Activated CD8-positive, alpha-beta T cell treated with anti-CD3 and anti-CD28 coated beads, Interleukin-2, amount 10 ng/mL, durations not matched to agents 7 days and 5 days (primary cell): Measurements from ENCODE around the gene PRR23C. TPM values are rescaled to one million over a fixed set of nuclear protein-coding genes. Genes with fewer than 3 reads are reported as not detected.
"Not testable (repeated sequence)": the region's sequence is repeated elsewhere in the genome, so short reads cannot be mapped to it uniquely, and the experiment has no call there.

Experiments
- ATAC-seq: fragments of 150-1000 bp; cut with Tn5 transposase; one replicate; pipeline ENCODE4 v1.10.0; 2021; ENCODE audit warnings: moderate library complexity
- CTCF ChIA-PET: fragments of 350-600 bp; sonication (Branson Sonifier 250); formaldehyde crosslinking; loops from one replicate; lab custom pipeline; 2021; ENCODE audit warnings: antibody characterized with exemption; lab: Charles Lee
- POLR2A ChIA-PET: fragments of 350-600 bp; sonication (Branson Sonifier 250); formaldehyde crosslinking; loops from one replicate; lab custom pipeline; 2021; ENCODE audit warnings: antibody characterized with exemption; lab: Charles Lee
- DNase-seq: peaks from one replicate; pipeline ENCODE4 v3.0.0-alpha.2; 2020
- H3K27ac Mint-ChIP-seq: one replicate; pipeline ENCODE4 v1.8.0; 2021; ENCODE audit warnings: mild to moderate bottlenecking, mixed read lengths
- H3K27me3 Mint-ChIP-seq: one replicate; pipeline ENCODE4 v1.8.0; 2021; ENCODE audit warnings: low read depth, mixed read lengths
- H3K36me3 Mint-ChIP-seq: one replicate; pipeline ENCODE4 v1.8.0; 2021; ENCODE audit warnings: low read depth, mixed read lengths
- H3K4me1 Mint-ChIP-seq: one replicate; pipeline ENCODE4 v1.8.0; 2021; ENCODE audit warnings: low read depth, mixed read lengths
- H3K4me3 Mint-ChIP-seq: one replicate; pipeline ENCODE4 v1.8.0; 2021; ENCODE audit warnings: mild to moderate bottlenecking, mixed read lengths
- H3K9me3 Mint-ChIP-seq: one replicate; pipeline ENCODE4 v1.8.0; 2022; ENCODE audit warnings: mixed read lengths; ENCODE audit not compliant: insufficient read depth
- total RNA-seq, 2 experiments: library from RNA; stranded (reverse); gene quantifications; one replicate each; pipeline ENCODE4 v1.2.3, GENCODE V29; 2021

PRR23C gene
- total RNA-seq, 2 experiments from 2014 or later = not detected

DNA sequence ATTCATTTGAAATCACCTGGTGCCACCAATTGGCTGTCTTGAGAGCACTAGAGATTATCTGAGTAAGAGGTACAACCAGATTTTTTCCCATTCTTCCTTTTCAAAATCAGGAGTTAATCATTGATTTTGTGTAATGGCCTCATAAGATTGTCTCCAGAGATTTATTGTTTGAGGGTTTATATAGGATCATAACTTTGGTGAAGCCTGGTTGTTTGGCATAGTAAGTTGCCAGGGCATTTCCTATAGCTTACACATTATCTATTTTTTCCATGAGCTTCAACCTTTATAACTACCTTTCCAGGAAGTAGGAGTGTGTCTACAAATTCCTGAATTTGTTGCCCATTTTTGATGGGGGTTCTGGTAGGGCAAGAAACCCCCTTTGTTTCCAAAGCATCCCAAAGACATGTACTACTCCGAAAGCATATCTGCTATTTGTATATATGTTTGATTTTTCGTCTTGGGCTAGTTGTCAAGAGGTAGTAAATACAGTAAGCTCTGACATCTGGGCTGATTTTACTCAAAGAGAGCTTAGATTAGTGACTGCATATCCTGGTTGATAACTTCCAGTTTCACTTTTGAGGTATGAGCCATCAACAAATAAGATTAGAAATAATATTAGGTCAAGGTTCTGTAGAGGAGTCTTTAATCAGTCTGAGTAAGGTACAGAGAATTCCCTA, 12.2 kb downstream of the PRR23C start:
- CTCF ChIA-PET = no interaction called here
- DNase-seq (no peak), ATAC-seq (no peak)
- Mint-ChIP-seq H3K4me3 (no peak overlapping the region), H3K4me1 (no peaks in the 10 kb centered on the region), H3K9me3 (no peaks in the 10 kb centered on the region), H3K27me3 (peaks cover 4% of the 10 kb centered on the region), H3K27ac (no peak overlapping the region), H3K36me3 (no peaks in the 10 kb centered on the region)
- POLR2A ChIA-PET = no interaction called here

DNA sequence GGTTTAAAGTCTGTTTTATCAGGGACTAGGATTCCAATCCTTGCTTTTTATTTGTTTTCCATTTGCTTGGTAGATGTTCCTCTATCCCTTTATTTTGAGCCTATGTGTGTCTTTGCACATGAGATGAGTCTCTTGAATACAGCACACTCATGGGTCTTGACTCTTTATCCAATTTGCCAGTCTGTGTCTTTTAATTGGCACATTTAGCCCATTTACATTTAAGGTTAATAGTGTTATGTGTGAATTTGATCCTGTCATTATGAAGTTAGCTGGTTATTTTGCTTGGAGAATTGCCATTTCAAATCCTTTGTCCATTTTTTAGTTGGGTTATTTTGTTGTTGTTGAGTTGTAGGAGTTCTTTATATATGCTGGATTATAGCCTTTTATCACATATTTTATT, 14.1 kb downstream of the PRR23C start:
- H3K27me3 Mint-ChIP-seq, CTCF ChIA-PET, DNase-seq: not testable (repeated sequence)

DNA sequence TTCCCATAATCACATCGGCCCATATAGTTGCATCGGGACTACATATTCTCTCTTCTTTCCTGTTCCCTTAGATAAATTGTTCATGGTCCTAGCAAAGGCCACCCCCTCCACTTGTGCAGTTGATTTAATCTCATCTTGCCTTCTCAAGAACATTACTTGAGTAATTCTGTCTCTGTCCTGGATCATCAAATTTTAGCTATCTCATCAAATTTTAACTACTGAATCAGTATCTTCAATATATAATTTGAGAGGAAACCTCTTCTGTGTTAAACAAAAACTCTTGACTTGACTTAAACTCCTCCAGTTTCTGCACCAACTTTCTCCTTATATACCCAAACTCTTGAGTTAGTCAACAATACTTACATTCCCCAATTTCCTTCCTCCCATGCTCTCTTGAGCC, 19.7 kb downstream of the PRR23C start:
- H3K27ac Mint-ChIP-seq = no peak overlapping the region
- POLR2A ChIA-PET = no interaction called here
- H3K36me3 Mint-ChIP-seq = no peaks in the 10 kb centered on the region
- CTCF ChIA-PET = no interaction called here
- H3K27me3 Mint-ChIP-seq = peaks cover 2% of the 10 kb centered on the region
- no peak overlapping the region for H3K4me3 Mint-ChIP-seq
- H3K9me3 Mint-ChIP-seq = no peaks in the 10 kb centered on the region
- DNase-seq (no peak), ATAC-seq (no peak)
- no peaks in the 10 kb centered on the region for H3K4me1 Mint-ChIP-seq

More for the DNA sequence above, 14.1 kb downstream of the PRR23C start:
- H3K36me3 Mint-ChIP-seq, H3K27ac Mint-ChIP-seq, H3K4me1 Mint-ChIP-seq, H3K9me3 Mint-ChIP-seq, ATAC-seq, H3K4me3 Mint-ChIP-seq, POLR2A ChIA-PET: not testable (repeated sequence)

DNA sequence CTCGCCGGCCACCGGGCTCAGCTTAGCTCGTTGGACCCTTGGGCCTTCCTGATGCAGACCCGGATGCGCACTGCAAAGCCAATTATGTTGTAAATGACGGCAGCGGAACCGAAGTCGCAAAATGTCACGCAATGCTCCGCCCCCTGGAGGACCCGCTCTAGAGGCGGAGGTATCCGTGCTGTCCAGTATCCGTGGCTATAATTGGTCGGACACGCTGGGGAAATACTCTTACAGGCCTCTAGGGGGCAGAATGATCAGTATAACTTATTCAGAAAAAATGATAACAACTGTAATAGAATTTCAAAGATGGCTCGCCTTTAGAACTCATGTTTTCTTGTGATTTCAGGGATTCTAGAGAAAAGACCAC, 23.8 kb downstream of the PRR23C start, which contains the start of gene PRR23B:
PRR23B (minus strand) TSS at position 59 of the 367 bp plus-strand sequence. CDS start 265 bp downstream, outside the sequence.
- no peak within 1 kb of the TSS for H3K27ac Mint-ChIP-seq
- H3K36me3 Mint-ChIP-seq = no peaks in the 10 kb centered on the region
- DNase-seq = no peak
- ATAC-seq = no peak
- H3K4me3 Mint-ChIP-seq = no peak within 1 kb of the TSS
- no peaks in the 10 kb centered on the region for H3K4me1 Mint-ChIP-seq
- ChIA-PET POLR2A (no interaction called here), CTCF (no interaction called here)
- H3K9me3 Mint-ChIP-seq = peaks cover 3% of the 10 kb centered on the region
- no peaks in the 10 kb centered on the region for H3K27me3 Mint-ChIP-seq

DNA sequence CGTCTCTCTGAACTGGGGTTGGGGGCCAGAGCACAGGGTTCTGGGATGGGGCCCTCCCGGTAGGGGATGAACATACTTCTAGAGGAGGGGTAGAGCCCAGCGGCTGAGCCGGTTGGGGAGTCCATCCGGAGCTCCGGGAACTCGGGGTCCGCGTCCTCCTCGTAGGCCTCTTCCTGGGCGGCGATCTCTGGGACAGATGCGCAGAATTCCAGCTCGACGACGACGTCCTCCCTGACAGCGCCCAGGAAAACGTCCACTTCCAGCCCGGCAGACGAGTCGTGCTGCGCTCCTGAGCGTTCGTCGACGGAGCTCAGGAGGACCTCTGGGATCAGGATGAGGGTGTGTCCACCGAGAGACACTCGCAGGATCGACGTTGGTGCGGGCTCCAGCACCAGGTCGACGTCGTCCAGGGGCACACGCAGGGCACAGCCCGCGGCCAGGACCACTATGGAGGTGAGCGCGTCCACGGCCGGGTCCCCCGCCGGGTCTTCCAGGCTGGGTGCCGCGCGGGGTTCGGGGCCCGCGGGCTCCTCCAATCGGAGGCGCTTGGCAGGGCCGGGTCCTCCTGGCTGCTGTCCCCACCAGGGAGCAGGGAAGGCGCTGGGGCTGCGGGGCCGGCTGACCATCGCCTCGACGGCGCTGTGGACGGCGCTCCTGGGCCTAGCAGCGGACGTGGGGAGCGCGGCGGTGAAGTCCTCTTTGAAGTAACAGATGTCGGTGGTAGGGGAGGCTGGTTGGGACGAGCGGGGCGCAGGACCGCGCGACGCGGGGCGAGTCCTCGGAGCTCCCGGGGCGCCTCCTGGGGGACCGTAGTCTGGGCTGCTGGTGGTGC, 24.4 kb downstream of the PRR23C start:
- H3K27ac Mint-ChIP-seq = no peak overlapping the region
- H3K9me3 Mint-ChIP-seq = peaks cover 3% of the 10 kb centered on the region
- CTCF ChIA-PET = no interaction called here
- POLR2A ChIA-PET = no interaction called here
- no peaks in the 10 kb centered on the region for H3K36me3 Mint-ChIP-seq
- DNase-seq (no peak), ATAC-seq (no peak)
- no peaks in the 10 kb centered on the region for H3K4me1 Mint-ChIP-seq
- H3K4me3 Mint-ChIP-seq = no peak overlapping the region
- no peaks in the 10 kb centered on the region for H3K27me3 Mint-ChIP-seq

DNA sequence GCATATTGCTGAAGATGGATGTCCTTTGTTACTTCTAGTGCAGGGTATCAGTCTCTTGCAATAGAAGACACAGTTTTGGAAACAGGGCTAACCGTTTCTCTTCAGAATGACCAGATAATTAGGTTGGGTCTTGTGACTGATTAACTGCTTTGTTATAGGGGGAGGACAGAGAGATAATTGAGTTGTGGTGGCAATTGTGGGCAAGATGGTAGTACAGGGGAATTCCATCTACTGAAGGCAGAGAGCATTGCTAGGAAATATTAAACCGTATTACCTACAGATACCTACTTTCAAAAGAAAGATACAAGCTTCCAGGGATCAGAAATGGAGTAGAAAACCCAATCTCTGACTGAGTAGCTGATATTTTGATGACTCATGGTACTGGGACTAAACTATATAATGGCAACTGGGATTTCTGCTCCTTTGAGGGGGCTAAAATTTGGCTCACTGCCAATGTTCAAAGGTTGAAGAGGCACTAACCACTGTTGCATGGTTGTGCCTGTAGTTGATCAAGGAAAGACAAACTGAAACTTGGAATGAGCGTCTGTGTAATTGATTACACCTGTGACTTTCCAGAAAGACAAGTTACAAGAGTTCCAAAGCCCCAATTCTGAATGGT, 28.2 kb downstream of the PRR23C start:
- H3K36me3 Mint-ChIP-seq = no peaks in the 10 kb centered on the region
- POLR2A ChIA-PET = no interaction called here
- DNase-seq (no peak), ATAC-seq (no peak)
- H3K27ac Mint-ChIP-seq = no peak overlapping the region
- no peaks in the 10 kb centered on the region for H3K4me1 Mint-ChIP-seq
- CTCF ChIA-PET = no interaction called here
- no peaks in the 10 kb centered on the region for H3K27me3 Mint-ChIP-seq
- H3K4me3 Mint-ChIP-seq = no peak overlapping the region
- H3K9me3 Mint-ChIP-seq = peaks cover 15% of the 10 kb centered on the region

DNA sequence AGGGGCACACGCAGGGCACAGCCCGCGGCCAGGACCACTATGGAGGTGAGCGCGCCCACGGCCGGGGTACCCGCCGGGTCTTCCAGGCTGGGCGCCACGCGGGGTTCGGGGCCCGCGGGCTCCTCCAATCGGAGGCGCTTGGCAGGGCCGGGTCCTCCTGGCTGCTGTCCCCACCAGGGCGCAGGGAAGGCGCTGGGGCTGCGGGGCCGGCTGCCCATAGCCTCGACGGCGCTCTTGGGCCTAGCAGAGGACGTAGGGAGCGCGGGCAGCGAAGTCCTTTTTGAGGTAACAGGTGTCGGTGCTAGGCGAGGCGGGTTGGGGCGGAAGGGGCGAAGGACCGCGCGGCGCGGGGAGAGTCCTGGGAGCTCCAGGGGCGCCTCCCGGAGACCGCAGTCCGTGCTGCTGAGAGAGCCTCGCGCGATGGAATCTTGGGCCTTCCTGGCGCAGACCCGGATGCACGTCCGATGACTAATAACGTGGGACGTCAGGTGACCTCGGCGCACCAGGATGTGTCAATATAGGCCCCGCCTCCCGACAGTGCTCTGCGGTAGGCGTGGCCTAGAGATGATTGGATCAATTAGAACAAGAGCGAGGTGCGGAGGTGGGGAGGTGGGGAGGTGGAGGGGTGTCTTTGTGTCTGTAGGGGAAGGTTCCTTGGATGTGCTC, 38.5 kb downstream of the PRR23C start, which contains the start of gene PRR23A:
PRR23A (minus strand) TSS at position 218 of the 666 bp plus-strand sequence; CDS start at position 218, 0 bp downstream.
- H3K4me1 Mint-ChIP-seq = no peaks in the 10 kb centered on the region
- ChIA-PET CTCF (no interaction called here), POLR2A (no interaction called here)
- ATAC-seq (no peak), DNase-seq (no peak)
- H3K9me3 Mint-ChIP-seq = peaks cover 6% of the 10 kb centered on the region
- H3K4me3 Mint-ChIP-seq = no peak within 1 kb of the TSS
- no peaks in the 10 kb centered on the region for H3K36me3 Mint-ChIP-seq
- peaks cover 2% of the 10 kb centered on the region for H3K27me3 Mint-ChIP-seq
- H3K27ac Mint-ChIP-seq = no peak within 1 kb of the TSS

DNA sequence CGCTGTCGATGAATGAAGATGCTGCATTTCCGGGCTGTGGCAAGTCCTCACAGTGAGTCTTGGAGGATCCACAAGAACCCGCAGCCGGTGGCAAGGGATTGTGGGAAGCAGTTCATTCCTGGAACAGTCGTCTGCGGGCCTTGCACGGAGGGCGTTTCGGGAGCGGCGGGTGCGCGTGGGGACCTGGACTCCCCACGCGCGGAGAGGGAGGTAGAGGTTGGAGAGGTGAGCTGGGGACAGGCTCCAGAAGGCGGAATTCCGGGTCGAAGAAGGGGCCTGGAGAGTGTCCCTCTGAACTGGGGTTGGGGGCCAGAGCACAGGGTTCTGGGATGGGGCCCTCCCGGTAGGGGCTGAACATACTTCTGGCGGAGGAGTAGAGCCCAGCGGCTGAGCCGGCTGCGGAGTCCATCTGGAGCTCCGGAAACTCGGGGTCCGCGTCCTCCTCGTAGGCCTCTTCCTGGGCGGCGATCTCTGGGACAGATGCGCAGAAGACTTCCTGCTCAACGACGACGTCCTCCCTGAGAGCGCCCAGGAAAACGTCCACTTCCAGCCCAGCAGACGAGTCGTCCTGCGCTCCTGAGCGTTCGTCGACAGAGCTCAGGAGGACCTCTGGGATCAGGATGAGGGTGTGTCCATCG, 39.2 kb downstream of the PRR23C start:
- Mint-ChIP-seq H3K9me3 (peaks cover 10% of the 10 kb centered on the region), H3K4me3 (no peak overlapping the region), H3K36me3 (no peaks in the 10 kb centered on the region), H3K27me3 (peaks cover 2% of the 10 kb centered on the region), H3K27ac (no peak overlapping the region), H3K4me1 (no peaks in the 10 kb centered on the region)
- DNase-seq (no peak), ATAC-seq (no peak)
- ChIA-PET POLR2A (no interaction called here), CTCF (no interaction called here)

DNA sequence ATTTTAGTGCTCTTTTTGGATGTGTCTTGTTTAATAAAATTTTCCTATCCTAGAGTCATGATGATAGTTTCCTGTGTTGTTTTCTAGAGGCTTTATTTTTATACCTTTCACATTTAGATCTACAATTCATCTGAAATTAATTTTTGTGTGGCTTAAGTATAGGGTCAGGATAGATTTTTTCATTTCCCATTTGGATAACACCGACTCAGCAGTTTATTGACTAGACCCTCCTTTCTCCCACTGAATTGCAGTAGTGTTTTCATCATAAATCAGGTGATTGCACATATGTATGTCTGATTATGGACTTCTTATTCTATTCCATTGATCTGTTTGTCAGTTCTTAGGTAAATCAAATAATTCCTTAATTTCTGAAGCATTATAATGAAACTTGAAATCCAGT, 49.0 kb downstream of the PRR23C start:
- peaks cover 16% of the 10 kb centered on the region for H3K27me3 Mint-ChIP-seq
- no peaks in the 10 kb centered on the region for H3K36me3 Mint-ChIP-seq
- POLR2A ChIA-PET = no interaction called here
- no peak overlapping the region for H3K4me3 Mint-ChIP-seq
- no peaks in the 10 kb centered on the region for H3K9me3 Mint-ChIP-seq
- H3K4me1 Mint-ChIP-seq = no peaks in the 10 kb centered on the region
- H3K27ac Mint-ChIP-seq = no peak overlapping the region
- ATAC-seq (no peak), DNase-seq (no peak)
- CTCF ChIA-PET = no interaction called here
